GM12878 (cell line): Measurements from ENCODE around the gene HDHD3. TPM values are rescaled to one million over a fixed set of nuclear protein-coding genes. Genes with fewer than 3 reads are reported as not detected.

Source experiments
- ATAC-seq: fragments of 200-7000 bp; cut with Tn5 transposase; 3 replicates; pipeline ENCODE4 v1.9.1; 2020; ENCODE audit warnings: mild to moderate bottlenecking, moderate library complexity
- BruUV-seq: library from RNA; stranded (reverse); fragments of 400-500 nt; replicated peaks from 2 replicates; lab custom pipeline; 2021; lab: Mats Ljungman, UMichigan
- CTCF ChIA-PET: fragments of 300-600 bp; sonication (Branson Sonifier 250); formaldehyde crosslinking; extraction: SDS; loops from one replicate; lab custom pipeline; 2021; ENCODE audit warnings: inconsistent platforms; lab: Yijun Ruan, JAX
- POLR2A ChIA-PET: fragments of 350-600 bp; formaldehyde crosslinking; extraction: SDS; loops from one replicate; lab custom pipeline; 2021; ENCODE audit warnings: inconsistent platforms; lab: Charles Lee
- RAD21 ChIA-PET: fragments of 300-600 bp; sonication (Branson Sonifier 250); formaldehyde crosslinking; loops from one replicate; lab custom pipeline; 2023; ENCODE audit warnings: antibody characterized with exemption; ENCODE audit not compliant: unreplicated experiment; lab: Charles Lee
- SMC1A ChIA-PET: fragments of 300-600 bp; sonication (Branson Sonifier 250); formaldehyde crosslinking; loops from one replicate; lab custom pipeline; 2023; ENCODE audit not compliant: unreplicated experiment, uncharacterized antibody; lab: Charles Lee
- DNase-seq: peaks from one replicate; pipeline ENCODE4 v3.0.0-alpha.2; 2011; ENCODE audit warnings: low read depth, low spot score
- FAIRE-seq: peaks from 3 replicates; lab custom pipeline; 2011; peaks lifted over from hg19 to GRCh38; lab: Jason Lieb, UNC
- H2AFZ ChIP-seq: 2 replicates; pipeline ENCODE4 v1.6.0; 2011; ENCODE audit warnings: low read depth, low read length, control low read depth; ENCODE audit not compliant: control insufficient read depth
- H3K27ac ChIP-seq: 2 replicates; pipeline ENCODE4 v1.5.1; 2011; ENCODE audit warnings: control low read depth; ENCODE audit not compliant: control insufficient read depth, insufficient read depth
- H3K27me3 ChIP-seq, 2 experiments: replicated peaks in 1 of 2; 2 replicates each; pipeline versions ENCODE4 v1.6.0 to v1.6.1; 2011; ENCODE audit warnings: low read length in 1 of 2; ENCODE audit not compliant: control insufficient read depth in 2 of 2, insufficient read depth in 2 of 2
- H3K36me3 ChIP-seq, 2 experiments: 2 replicates each; pipeline ENCODE4 v1.5.1; 2011; ENCODE audit warnings: low read length in 1 of 2; ENCODE audit not compliant: control insufficient read depth in 2 of 2, insufficient read depth in 2 of 2
- H3K4me1 ChIP-seq: 2 replicates; pipeline ENCODE4 v1.6.1; 2011; ENCODE audit warnings: mild to moderate bottlenecking, low read length, moderate library complexity, mixed read lengths; ENCODE audit not compliant: control insufficient read depth, insufficient read depth
- H3K4me2 ChIP-seq: 2 replicates; pipeline ENCODE4 v1.6.0; 2011; ENCODE audit warnings: control low read depth; ENCODE audit not compliant: control insufficient read depth, insufficient read depth
- H3K4me3 ChIP-seq: fragments of 200-600 bp; sonication (generic); 2 replicates; pipeline ENCODE4 v1.5.1; 2016
- H3K79me2 ChIP-seq: 2 replicates; pipeline ENCODE4 v1.6.0; 2011; ENCODE audit warnings: low read length; ENCODE audit not compliant: control insufficient read depth, insufficient read depth
- H3K9ac ChIP-seq: 2 replicates; pipeline ENCODE4 v1.8.0; 2011; ENCODE audit warnings: low read length, control low read depth, mixed read lengths; ENCODE audit not compliant: control insufficient read depth, insufficient read depth
- H3K9me3 ChIP-seq: replicated peaks from 3 replicates; pipeline ENCODE4 v1.5.1; 2011; ENCODE audit warnings: mild to moderate bottlenecking, low read length; ENCODE audit not compliant: control insufficient read depth, insufficient read depth
- H4K20me1 ChIP-seq: 2 replicates; pipeline ENCODE4 v1.6.0; 2011; ENCODE audit not compliant: control insufficient read depth, insufficient read depth
- CBX5 ChIP-seq: sonication (generic); IDR thresholded peaks from 2 replicates; pipeline ENCODE4 v1.6.1; 2016; ENCODE audit warnings: low read depth, moderate library complexity, mild to moderate bottlenecking, inconsistent platforms
- CTCF ChIP-seq, 3 experiments: IDR thresholded peaks in 2 of 3; conservative IDR thresholded peaks in 1 of 3; 2 replicates each; pipeline ENCODE4 v1.5.1; 2011; ENCODE audit warnings: low read depth in 3 of 3, low read length in 3 of 3, mild to moderate bottlenecking in 3 of 3, control low read depth in 2 of 3, moderate library complexity in 2 of 3, inconsistent platforms in 1 of 3, mixed read lengths in 1 of 3; ENCODE audit not compliant: control insufficient read depth in 2 of 3, insufficient read depth in 1 of 3; ENCODE audit errors: extremely low read depth in 1 of 3
- HDAC6 ChIP-seq: fragments of 200-600 bp; sonication (generic); IDR thresholded peaks from one replicate; pipeline ENCODE4 v1.8.0; 2017; ENCODE audit warnings: antibody characterized with exemption; ENCODE audit not compliant: unreplicated experiment
- IRF4 ChIP-seq: IDR thresholded peaks from 2 replicates; pipeline ENCODE4 v1.6.1; 2011; ENCODE audit warnings: low read depth, low read length
- KLF5 ChIP-seq: fragments of 450-650 bp; IDR thresholded peaks from 2 replicates; pipeline ENCODE4 v1.6.1; 2014; ENCODE audit warnings: mild to moderate bottlenecking; ENCODE audit not compliant: partially characterized antibody
- PAX8 ChIP-seq: fragments of 450-650 bp; IDR thresholded peaks from 2 replicates; pipeline ENCODE4 v1.6.1; 2017; ENCODE audit warnings: mild to moderate bottlenecking, moderate library complexity
- PBX3 ChIP-seq: IDR thresholded peaks from 2 replicates; pipeline ENCODE4 v1.6.1; 2011; ENCODE audit warnings: mild to moderate bottlenecking, low read depth, low read length, moderate library complexity; ENCODE audit not compliant: insufficient replicate concordance
- RELB ChIP-seq: fragments of 450-650 bp; IDR thresholded peaks from 2 replicates; pipeline ENCODE4 v1.6.1; 2017; ENCODE audit warnings: low read depth, mild to moderate bottlenecking, moderate library complexity
- SRF ChIP-seq, 2 experiments: IDR thresholded peaks; 2 replicates each; pipeline ENCODE4 v1.6.1; 2011; ENCODE audit warnings: low read depth in 2 of 2, low read length in 2 of 2, mild to moderate bottlenecking in 1 of 2, moderate library complexity in 1 of 2
- TCF3 ChIP-seq: IDR thresholded peaks from 2 replicates; pipeline ENCODE4 v1.6.1; 2012; ENCODE audit warnings: low read depth, mild to moderate bottlenecking, low read length, borderline replicate concordance; ENCODE audit not compliant: insufficient read depth
- WGBS: methylation state at CpG from one replicate; pipeline ENCODE4 v1.1.6; 2016; ENCODE audit warnings: low lambda C conversion rate; ENCODE audit not compliant: insufficient replicate concordance, insufficient coverage; ENCODE audit errors: missing lambda C conversion rate; 5-methylcytosine and 5-hydroxymethylcytosine counted together
- in situ Hi-C: fragments of 300-500 bp; cut with MboI; formaldehyde crosslinking; loops from 9 replicates; pipeline ENCODE4 v1.14.3; 2018; ENCODE audit warnings: mixed read lengths
- intact Hi-C: fragments of 100-400 bp; cut with micrococcal nuclease; formaldehyde crosslinking; loops from one replicate; pipeline ENCODE4 v1.14.2; 2022; ENCODE audit not compliant: unreplicated experiment
- polyA plus RNA-seq, 11 experiments: library from polyadenylated mRNA; depleted of rRNA in 4 of 11; unstranded in 6 of 11; stranded (reverse) in 5 of 11; fragments of >200 nt; fragmentation: Nextera tagmentation in 4 of 11; fragmentation: Illumina TruSeq in 1 of 11; extraction: Ambion mirVana in 4 of 11; extraction: Trizol in 1 of 11; gene quantifications; 1 replicate in 1 of 11; 2 replicates in 10 of 11; pipeline versions ENCODE4 v1.2.1 to v1.2.3, GENCODE V29; 2011 to 2016; ENCODE audit warnings: inconsistent platforms in 2 of 11, missing spikeins in 2 of 11, low read depth in 1 of 11
- total RNA-seq, 4 experiments: library from RNA; depleted of rRNA in 3 of 4; stranded (reverse); fragments of >200 nt in 3 of 4; fragmentation: Illumina TruSeq in 1 of 4; extraction: Trizol in 1 of 4; gene quantifications; 2 replicates each; pipeline versions ENCODE4 v1.2.1 to v1.2.3, GENCODE V29; 2013 to 2021
- TF ChIP-seq, protein P1 (sequence below): fragments of 450-650 bp; formaldehyde crosslinking; IDR thresholded peaks from 2 replicates; pipeline ENCODE4 v1.5.0; 2022; ENCODE audit warnings: mild to moderate bottlenecking, missing genetic modification characterization

The HDHD3 gene
- total and polyA plus RNA-seq, 10 of the 15 experiments (the other 5 are each of a cell fraction or from before 2014, with no cell fraction given): 1.3 to 29.4 (median 17.9) TPM

DNA sequence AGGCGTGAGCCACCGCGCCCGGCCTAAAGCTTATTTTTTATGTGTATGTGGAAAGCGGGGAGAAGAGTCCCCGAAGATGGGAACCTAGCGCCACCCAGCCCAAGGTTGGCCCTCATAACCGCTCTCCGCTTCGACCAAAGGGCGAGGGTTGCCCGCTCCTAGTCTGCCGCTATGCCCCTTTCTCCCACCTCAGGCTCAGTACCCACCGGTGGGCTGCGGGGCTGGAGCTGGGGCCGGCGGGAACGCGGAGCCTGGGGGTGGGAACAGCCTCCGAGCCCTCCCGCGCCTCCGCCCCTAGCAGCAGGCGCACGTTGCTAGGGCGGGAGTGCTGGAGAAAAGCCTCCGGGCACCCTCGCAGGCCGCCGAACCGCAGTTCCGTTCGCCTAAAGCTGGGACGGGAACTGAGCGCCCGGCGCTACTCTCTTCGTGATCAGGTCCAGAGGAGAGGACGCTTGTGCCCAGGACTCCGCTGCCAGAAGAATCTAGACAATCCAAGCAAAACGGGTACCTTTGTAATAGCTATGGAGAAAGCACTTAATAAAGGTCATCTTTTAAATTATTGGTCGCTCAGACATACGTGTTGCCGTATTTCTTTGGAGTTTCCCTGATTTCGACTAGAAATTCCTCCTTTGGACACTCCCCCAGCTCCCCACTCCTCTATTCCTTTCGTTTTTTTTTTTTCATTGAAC, 36.6 kb downstream of the HDHD3 start, which contains the start of gene WDR31:
Gene WDR31 (minus strand): TSS at position 265 of the 689 bp plus-strand sequence. CDS start 8,253 bp downstream, outside the sequence.
- no peaks in the 10 kb centered on the region for H3K9me3 ChIP-seq
- intact Hi-C loops (loop anchor here (2.0 to 5.0 kb wide), 2 partner anchors 61 to 63 kb away; partner anchors contain the start of genes ALAD, CDC26 and PRPF4), in situ Hi-C loops (no loop called here)
- CTCF ChIA-PET: interaction anchor here (0.6 to 3.5 kb wide), 17 partner anchors 8 to 1056 kb away, joined by 3 to 26 read pairs (median 4); partner anchors contain the start of genes ALAD and CDC26
- FAIRE-seq: peak; percentile 47
- H3K4me1 ChIP-seq: no peaks in the 10 kb centered on the region
- no TSS peak for BruUV-seq
- peak; percentile 99 for ATAC-seq
- POLR2A ChIA-PET: interaction anchor here (0.6 to 2.5 kb wide), 3 partner anchors 38 to 65 kb away, joined by 3 to 7 read pairs (median 4); partner anchors contain the start of genes ALAD, CDC26 and PRPF4
- no peaks in the 10 kb centered on the region for H3K36me3 ChIP-seq
- RAD21 ChIA-PET: interaction anchor here (0.6 to 1.7 kb wide), 7 partner anchors 10 to 318 kb away, joined by 3 to 7 read pairs (median 3); partner anchors contain the start of gene CDC26
- no peak within 1 kb of the TSS; the same call in 1 of the 2 replicates for H3K27ac ChIP-seq
- peak; percentile 56 for DNase-seq
- WGBS: 1% methylated on average over 46 of the region's 46 CpGs
- no peaks in the 10 kb centered on the region for H4K20me1 ChIP-seq
- peak within 1 kb of the TSS; percentile 96 for H3K4me2 ChIP-seq
- no peaks in the 10 kb centered on the region for H3K27me3 ChIP-seq
- peak within 1 kb of the TSS; percentile 98 for H2AFZ ChIP-seq
- H3K9ac ChIP-seq: peak within 1 kb of the TSS; percentile 57
- SMC1A ChIA-PET: interaction anchor here (0.7 to 1.8 kb wide), 7 partner anchors 10 to 314 kb away, joined by 3 to 6 read pairs (median 3); partner anchors contain the start of genes C9orf43, CDC26 and POLE3
- H3K4me3 ChIP-seq: peak within 1 kb of the TSS; percentile 92
- no peaks in the 10 kb centered on the region for H3K79me2 ChIP-seq
- no peak for TF ChIP-seq PAX8
- no peak for TF ChIP-seq PBX3
- peak; percentile 40; the same call in 1 of the 2 replicates for TF ChIP-seq IRF4
- peak in 1 of 2 experiments; percentile 89; a peak in 2 of 4 replicates for TF ChIP-seq SRF (IDR thresholded peaks at IDR 0.05; ENCODE audit: low read depth in 2 of 2, low read length in 2 of 2)
- TF ChIP-seq CTCF (IDR thresholded peaks at IDR 0.05 in 2 of 3, conservative IDR thresholded peaks at IDR 0.05 in 1 of 3; ENCODE audit: control insufficient read depth in 2 of 3, extremely low read depth in 1 of 3, insufficient read depth in 1 of 3, low read depth in 3 of 3, low read length in 3 of 3): no peak
- TF ChIP-seq CBX5: 0 out of 2 replicates have a peak, but pooled peaks have one; percentile 59
- peak; percentile 55; the same call in 1 of the 2 replicates for TF ChIP-seq RELB
- no peak for TF ChIP-seq TCF3
- peak; percentile 41 for TF ChIP-seq HDAC6
- TF ChIP-seq, protein P1, sequence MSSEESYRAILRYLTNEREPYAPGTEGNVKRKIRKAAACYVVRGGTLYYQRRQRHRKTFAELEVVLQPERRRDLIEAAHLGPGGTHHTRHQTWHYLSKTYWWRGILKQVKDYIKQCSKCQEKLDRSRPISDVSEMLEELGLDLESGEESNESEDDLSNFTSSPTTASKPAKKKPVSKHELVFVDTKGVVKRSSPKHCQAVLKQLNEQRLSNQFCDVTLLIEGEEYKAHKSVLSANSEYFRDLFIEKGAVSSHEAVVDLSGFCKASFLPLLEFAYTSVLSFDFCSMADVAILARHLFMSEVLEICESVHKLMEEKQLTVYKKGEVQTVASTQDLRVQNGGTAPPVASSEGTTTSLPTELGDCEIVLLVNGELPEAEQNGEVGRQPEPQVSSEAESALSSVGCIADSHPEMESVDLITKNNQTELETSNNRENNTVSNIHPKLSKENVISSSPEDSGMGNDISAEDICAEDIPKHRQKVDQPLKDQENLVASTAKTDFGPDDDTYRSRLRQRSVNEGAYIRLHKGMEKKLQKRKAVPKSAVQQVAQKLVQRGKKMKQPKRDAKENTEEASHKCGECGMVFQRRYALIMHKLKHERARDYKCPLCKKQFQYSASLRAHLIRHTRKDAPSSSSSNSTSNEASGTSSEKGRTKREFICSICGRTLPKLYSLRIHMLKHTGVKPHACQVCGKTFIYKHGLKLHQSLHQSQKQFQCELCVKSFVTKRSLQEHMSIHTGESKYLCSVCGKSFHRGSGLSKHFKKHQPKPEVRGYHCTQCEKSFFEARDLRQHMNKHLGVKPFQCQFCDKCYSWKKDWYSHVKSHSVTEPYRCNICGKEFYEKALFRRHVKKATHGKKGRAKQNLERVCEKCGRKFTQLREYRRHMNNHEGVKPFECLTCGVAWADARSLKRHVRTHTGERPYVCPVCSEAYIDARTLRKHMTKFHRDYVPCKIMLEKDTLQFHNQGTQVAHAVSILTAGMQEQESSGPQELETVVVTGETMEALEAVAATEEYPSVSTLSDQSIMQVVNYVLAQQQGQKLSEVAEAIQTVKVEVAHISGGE (CRISPR knock-in tag): peak; percentile 95
- TF ChIP-seq KLF5: no peak
